Right atrium auricular region (tissue), 2 donors: ENCODE results near the gene AATF. TPM values are rescaled to one million over a fixed set of nuclear protein-coding genes. Genes with fewer than 3 reads are reported as not detected.
"Not testable (repeated sequence)": the region's sequence is repeated elsewhere in the genome, so short reads cannot be mapped to it uniquely, and the experiment has no call there.

Experiments used
- DNase-seq: peaks from one replicate; pipeline ENCODE4 v3.0.0-alpha.2; 2019; ENCODE audit warnings: low spot score
- H3K27ac ChIP-seq, 2 donors: fragments of 200-600 bp; sonication (generic); 1 replicate in 1 of 2; 2 replicates in 1 of 2; pipeline ENCODE4 v1.5.1; 2016 to 2019
- H3K27me3 ChIP-seq, 2 donors: fragments of 200-600 bp; sonication (generic); one replicate each; pipeline versions ENCODE4 v1.5.1 to v1.6.0; 2017 to 2019
- H3K36me3 ChIP-seq: fragments of 200-600 bp; sonication (generic); one replicate; pipeline ENCODE4 v1.5.1; 2016
- H3K4me1 ChIP-seq, 2 donors: fragments of 200-600 bp; sonication (generic); one replicate each; pipeline versions ENCODE4 v1.5.1 to v1.6.0; 2017 to 2019
- H3K4me3 ChIP-seq, 2 donors: fragments of 200-600 bp; sonication (generic); 1 replicate in 1 of 2; 2 replicates in 1 of 2; pipeline ENCODE4 v1.5.1; 2017 to 2019; ENCODE audit warnings: mild to moderate bottlenecking in 1 of 2, moderate library complexity in 1 of 2
- H3K9me3 ChIP-seq, 2 donors: fragments of 200-600 bp; sonication (generic); one replicate each; pipeline ENCODE4 v1.5.1; 2019
- total RNA-seq, 2 donors: library from RNA; depleted of rRNA; stranded (reverse); fragments of >200 nt; gene quantifications; one replicate each; pipeline ENCODE4 v1.1.0, GENCODE V29; 2016
- TF ChIP-seq, protein P1 (sequence below), 2 donors: fragments of 200-600 bp; sonication (generic); IDR thresholded peaks; one replicate each; pipeline ENCODE4 v1.5.1; 2019; ENCODE audit warnings: antibody characterized with exemption in 2 of 2

AATF gene
- total RNA-seq, 2 donors from 2014 or later = 17.8 to 23.2 TPM

GRCh38 chr17:37069087-37069486 lies 120.3 kb downstream of the AATF start:
- TF ChIP-seq, protein P1, sequence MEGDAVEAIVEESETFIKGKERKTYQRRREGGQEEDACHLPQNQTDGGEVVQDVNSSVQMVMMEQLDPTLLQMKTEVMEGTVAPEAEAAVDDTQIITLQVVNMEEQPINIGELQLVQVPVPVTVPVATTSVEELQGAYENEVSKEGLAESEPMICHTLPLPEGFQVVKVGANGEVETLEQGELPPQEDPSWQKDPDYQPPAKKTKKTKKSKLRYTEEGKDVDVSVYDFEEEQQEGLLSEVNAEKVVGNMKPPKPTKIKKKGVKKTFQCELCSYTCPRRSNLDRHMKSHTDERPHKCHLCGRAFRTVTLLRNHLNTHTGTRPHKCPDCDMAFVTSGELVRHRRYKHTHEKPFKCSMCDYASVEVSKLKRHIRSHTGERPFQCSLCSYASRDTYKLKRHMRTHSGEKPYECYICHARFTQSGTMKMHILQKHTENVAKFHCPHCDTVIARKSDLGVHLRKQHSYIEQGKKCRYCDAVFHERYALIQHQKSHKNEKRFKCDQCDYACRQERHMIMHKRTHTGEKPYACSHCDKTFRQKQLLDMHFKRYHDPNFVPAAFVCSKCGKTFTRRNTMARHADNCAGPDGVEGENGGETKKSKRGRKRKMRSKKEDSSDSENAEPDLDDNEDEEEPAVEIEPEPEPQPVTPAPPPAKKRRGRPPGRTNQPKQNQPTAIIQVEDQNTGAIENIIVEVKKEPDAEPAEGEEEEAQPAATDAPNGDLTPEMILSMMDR (IDR thresholded peaks at IDR 0.05) = no peak
- Histone ChIP-seq H3K4me1 (no peaks in the 10 kb centered on the region), H3K27me3 (no peaks in the 10 kb centered on the region), H3K4me3 (no peak overlapping the region), H3K9me3 (no peaks in the 10 kb centered on the region), H3K27ac (no peak overlapping the region), H3K36me3 (no peaks in the 10 kb centered on the region)
- no peak for DNase-seq

- not testable (repeated sequence) for H3K27me3 ChIP-seq, H3K27ac ChIP-seq, DNase-seq, H3K4me1 ChIP-seq, H3K9me3 ChIP-seq, H3K36me3 ChIP-seq, H3K4me3 ChIP-seq
These were observed 124.7 kb downstream of the AATF start for GRCh38 chr17:37073464-37073863.

DNA sequence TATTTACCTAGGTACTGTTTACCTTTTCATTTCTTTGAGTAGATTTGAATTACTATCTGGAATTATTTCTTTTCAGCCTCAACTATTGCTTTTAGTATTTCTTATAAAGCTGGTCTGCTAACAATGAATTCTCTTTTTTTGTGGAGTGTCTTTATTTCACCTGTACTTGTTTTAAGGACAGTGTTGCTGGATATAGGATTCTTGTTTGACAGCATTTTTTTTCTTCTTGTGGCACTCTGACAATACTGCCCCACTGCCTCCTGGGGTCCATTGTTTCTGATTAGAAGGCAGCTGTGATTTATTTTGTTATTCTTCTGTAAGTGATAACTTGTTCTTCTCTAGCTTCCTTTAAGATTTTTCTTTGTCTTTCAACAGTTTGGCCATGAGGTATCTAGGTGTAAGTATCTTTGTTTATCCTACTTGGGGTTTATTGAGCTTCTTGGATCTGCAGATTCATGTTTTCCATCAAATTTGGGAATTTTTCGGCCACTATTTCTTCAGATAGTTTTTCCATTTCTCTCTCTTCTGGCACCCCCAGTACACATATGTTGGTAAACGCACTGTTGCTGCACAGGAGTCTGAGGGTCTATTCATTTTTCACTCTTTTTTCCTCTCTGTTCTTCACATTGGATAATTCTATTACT lies 130.4 kb downstream of the AATF start:
- H3K27me3 ChIP-seq = no peaks in the 10 kb centered on the region
- no peaks in the 10 kb centered on the region for H3K4me1 ChIP-seq
- no peak for DNase-seq
- no peaks in the 10 kb centered on the region for H3K36me3 ChIP-seq
- TF ChIP-seq, protein P1 (IDR thresholded peaks at IDR 0.05) = no peak
- peaks cover 0 to 12% of the 10 kb centered on the region in 2 donors for H3K9me3 ChIP-seq
- no peak overlapping the region for H3K4me3 ChIP-seq
- H3K27ac ChIP-seq = no peak overlapping the region

DNA sequence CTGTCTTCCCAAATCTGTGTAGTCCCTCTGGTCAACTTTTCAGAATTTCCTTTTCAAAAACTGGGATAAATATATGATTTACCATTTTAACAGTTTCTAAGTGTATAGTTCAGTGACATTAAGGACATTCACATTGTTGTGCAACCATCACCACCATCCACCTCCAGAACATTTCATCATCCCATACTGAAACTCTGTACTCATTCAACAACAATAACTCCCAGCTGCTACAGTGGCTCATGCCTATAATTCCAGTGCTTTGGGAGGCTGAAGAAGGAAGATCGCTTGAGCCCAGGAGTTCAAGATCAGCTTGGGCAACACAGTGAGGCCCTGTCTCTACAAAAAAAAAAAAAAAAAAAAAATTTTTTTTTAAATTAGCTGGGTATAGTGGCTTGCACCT lies 131.0 kb downstream of the AATF start:
- no peak for DNase-seq
- no peaks in the 10 kb centered on the region for H3K4me1 ChIP-seq
- H3K4me3 ChIP-seq = no peak overlapping the region
- no peaks in the 10 kb centered on the region for H3K36me3 ChIP-seq
- TF ChIP-seq, protein P1 (IDR thresholded peaks at IDR 0.05) = no peak
- H3K27ac ChIP-seq = no peak overlapping the region
- H3K9me3 ChIP-seq = peaks cover 0 to 12% of the 10 kb centered on the region in 2 donors
- no peaks in the 10 kb centered on the region for H3K27me3 ChIP-seq

DNA sequence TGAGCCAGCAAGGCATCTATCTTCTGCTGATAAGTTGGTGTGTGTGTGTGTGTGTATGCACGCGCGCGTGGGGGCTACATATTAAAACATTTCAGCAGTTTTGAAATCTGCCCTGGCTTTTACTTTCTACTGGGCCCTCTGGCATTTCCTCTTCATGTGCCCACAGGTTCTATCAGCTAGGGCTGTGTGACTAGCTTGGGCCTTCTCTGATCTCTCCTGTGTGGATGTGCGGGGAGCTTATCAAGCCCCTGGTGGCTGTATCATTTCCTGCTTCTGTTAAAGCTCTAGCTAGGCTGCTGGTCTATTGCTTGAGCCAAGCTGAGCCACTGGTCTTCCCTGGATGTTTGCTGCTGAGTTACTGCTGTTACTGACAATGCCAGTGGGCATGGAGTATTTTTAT lies 132.5 kb downstream of the AATF start:
- TF ChIP-seq, protein P1 (IDR thresholded peaks at IDR 0.05) = no peak
- H3K27ac ChIP-seq = no peak overlapping the region
- no peak overlapping the region for H3K4me3 ChIP-seq
- DNase-seq = no peak
- H3K27me3 ChIP-seq = no peaks in the 10 kb centered on the region
- H3K36me3 ChIP-seq = no peaks in the 10 kb centered on the region
- no peaks in the 10 kb centered on the region for H3K4me1 ChIP-seq
- peaks cover 0 to 12% of the 10 kb centered on the region in 2 donors for H3K9me3 ChIP-seq

DNA sequence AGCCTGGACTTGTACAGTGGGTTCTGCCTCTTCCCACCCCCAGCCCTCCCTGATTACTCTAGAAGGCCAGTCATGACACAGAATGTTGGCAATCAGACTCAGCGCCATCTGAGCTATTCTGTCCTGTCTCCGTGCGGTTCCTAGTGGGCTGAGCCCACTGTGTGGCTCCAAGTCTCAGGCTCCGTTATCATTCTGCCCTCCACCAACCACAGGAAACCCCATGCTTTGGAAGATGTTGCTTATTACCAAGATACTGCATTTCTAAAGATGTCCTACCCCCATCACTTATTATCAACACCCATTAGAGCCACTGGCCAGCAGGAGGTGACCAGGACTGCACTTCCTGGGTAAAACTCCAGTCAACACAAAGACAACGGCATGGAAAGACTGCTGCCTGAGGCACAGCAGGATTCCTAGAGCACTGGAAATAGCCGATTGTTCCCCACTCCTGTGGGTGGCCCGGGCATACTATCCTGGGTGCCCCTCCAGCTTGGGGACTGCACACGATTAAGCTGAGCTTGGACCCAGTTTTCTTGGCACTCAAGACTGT lies 133.6 kb downstream of the AATF start:
- no peaks in the 10 kb centered on the region for H3K27me3 ChIP-seq

More for the DNA sequence above, 133.6 kb downstream of the AATF start:
- no peak overlapping the region for H3K4me3 ChIP-seq
- peaks cover 9% of the 10 kb centered on the region for H3K36me3 ChIP-seq
- TF ChIP-seq, protein P1 (IDR thresholded peaks at IDR 0.05) = no peak
- H3K9me3 ChIP-seq = peaks cover 0 to 12% of the 10 kb centered on the region in 2 donors
- H3K4me1 ChIP-seq = no peaks in the 10 kb centered on the region
- no peak overlapping the region for H3K27ac ChIP-seq
- DNase-seq = no peak
